ENCODE measurements around the gene FAM72A.
"Not testable (repeated sequence)": the region's sequence is repeated elsewhere in the genome, so short reads cannot be mapped to it uniquely, and the experiment has no call there.

DNA sequence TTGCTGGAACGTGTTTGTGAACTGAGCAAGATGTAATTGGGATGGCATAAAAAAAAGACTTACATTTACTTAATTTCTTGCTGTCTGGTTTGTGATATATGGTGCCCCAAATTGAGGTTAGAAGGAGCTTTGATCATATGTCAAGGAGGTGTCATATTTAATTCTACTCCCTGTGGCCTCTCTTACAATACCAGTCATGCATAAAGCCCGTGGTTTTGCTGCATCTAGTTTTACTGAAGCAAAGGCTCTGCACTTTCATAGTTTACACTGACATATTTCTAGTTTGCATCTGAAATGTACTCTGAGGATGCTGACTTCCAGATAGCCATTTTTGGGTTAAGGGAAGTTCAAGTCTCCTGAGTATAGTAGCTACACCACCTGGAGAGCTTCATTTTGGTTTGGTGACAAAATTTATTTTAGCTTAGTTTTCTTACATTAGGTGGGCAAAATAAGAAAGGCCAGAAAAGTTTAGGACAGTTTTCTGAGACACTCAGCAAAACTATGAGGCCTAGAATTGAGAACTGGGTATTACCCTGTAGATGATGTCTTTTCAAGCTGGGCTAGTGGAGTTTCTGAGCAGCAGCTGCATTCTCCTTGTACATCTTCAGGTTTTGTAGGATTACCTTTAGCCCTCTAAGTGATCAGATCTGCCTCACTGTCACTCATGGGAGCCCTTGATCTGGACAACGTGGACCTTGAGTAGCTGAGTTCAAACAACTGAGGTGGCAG lies 48.5 kb upstream of the FAM72A start:
- TF ChIP-seq, protein P1, sequence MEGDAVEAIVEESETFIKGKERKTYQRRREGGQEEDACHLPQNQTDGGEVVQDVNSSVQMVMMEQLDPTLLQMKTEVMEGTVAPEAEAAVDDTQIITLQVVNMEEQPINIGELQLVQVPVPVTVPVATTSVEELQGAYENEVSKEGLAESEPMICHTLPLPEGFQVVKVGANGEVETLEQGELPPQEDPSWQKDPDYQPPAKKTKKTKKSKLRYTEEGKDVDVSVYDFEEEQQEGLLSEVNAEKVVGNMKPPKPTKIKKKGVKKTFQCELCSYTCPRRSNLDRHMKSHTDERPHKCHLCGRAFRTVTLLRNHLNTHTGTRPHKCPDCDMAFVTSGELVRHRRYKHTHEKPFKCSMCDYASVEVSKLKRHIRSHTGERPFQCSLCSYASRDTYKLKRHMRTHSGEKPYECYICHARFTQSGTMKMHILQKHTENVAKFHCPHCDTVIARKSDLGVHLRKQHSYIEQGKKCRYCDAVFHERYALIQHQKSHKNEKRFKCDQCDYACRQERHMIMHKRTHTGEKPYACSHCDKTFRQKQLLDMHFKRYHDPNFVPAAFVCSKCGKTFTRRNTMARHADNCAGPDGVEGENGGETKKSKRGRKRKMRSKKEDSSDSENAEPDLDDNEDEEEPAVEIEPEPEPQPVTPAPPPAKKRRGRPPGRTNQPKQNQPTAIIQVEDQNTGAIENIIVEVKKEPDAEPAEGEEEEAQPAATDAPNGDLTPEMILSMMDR (IDR thresholded peaks at IDR 0.05; ENCODE audit: low read length) = not testable (repeated sequence)
- not testable (repeated sequence) for TF ChIP-seq EZH2phosphoT487 (IDR thresholded peaks at IDR 0.05; ENCODE audit: low read length); EZH2 (optimal IDR thresholded peaks at IDR 0.05; ENCODE audit: low read depth, low read length)

All from MM.1S (cell line).